ENCODE measurements around the gene FBXL17.

FBXL17 gene

DNA sequence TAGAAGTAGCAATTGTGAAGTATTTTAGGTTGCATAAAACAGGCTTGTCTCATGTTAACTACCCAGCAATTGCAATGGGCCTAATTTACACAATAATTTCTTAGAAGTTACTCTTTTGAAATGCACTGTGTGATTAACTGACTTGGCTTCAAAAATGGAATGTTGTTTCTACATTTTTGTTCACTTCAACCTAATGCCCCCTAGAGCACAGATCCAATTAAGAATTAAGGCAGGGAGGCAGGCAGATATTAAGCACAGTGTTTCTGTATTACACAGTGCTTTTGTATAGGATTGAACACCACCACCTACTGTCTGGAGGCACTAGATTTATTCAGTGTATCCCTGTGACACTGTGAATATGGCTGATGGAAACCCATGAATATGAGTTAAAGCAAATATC lies 302.1 kb downstream of the FBXL17 start:
- no peak for DNase-seq

DNA sequence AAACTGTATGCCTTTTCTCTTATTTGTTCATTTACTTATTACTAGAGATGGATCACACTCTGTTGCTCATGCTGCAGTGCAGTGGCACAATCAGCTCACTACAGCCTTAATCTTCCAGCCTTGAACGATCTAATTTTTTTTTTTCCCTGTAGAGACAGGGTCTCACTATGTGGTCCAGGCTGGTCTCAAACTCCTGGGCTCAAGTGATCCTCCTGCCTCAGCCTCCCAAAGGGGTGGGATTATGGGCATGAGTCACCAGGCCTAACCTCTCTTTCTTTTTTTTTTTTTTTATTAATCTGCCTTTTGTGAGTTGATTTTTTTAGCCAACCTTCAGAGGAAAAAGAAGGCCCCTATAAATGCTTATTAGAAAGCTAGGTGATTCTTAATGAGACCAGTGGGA lies 303.0 kb downstream of the FBXL17 start:
- no peak for DNase-seq

- no peak for DNase-seq
Observed at GRCh38 chr5:108078345-108078744, 303.6 kb downstream of the FBXL17 start.

GRCh38 chr5:108074626-108075025 lies 307.3 kb downstream of the FBXL17 start:
- no peak for DNase-seq

DNA sequence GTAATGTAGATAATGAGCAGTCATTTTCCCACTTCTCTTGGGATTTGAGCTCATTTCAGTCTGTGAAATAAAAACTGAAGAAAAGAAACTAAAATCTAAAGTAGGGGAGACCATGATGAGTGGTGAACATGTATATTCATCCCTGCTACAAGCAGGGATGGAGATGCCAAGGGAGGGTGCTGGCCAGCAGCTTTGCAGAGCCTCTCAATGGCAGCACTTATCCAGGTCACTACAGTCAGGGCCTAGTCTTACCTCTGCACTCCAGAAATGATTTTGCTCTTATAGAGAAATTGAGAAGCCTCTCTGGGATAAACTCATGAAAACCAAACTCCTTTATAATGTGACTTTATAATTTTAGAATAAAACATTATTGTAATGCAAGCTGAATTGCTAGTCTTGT lies 317.6 kb downstream of the FBXL17 start:
- no peak for DNase-seq

DNA sequence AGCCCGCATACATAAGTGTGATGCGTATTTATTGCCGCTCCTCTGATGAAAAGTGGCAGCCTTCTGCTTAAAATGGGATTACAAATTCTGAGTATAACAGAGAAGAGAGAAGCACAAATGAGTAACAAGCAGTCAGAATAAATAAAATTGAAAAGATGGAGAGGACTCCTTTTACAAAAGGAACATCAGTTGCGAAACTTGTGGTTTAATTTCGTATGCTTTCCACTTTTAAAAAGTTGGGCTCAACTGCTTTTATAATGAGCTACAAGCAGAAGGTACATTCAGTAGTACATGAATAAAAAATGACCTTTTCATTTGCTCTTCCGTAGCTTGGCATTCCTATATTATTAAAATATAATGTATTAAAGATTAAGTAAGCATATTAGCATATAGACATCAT lies 320.0 kb downstream of the FBXL17 start:
- no peak for DNase-seq

- no peak for DNase-seq
Observed at GRCh38 chr5:108060340-108060739, 321.6 kb downstream of the FBXL17 start.

GRCh38 chr5:108059334-108059733 lies 322.6 kb downstream of the FBXL17 start:
- DNase-seq, result no peak

DNA sequence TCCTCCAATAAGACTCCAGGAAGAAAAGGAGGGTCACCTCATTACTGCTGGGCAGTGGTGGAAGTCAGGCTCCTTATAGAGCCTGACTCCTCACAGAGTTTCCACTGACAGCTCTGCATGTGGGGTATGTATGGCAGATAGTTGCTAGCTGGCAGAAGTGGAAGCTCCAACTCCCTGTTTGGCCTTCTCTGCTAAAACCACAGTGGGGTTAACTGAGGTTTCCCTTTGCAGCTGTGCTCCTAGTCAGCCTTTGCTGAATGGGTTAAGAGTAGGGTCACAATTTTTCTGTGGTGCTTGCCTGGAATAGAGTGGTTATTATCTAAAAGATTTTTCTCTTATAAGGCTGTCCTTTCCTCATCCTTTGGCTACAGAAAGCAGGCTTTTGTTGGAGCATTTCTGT lies 327.5 kb downstream of the FBXL17 start:
- no peak for DNase-seq

DNA sequence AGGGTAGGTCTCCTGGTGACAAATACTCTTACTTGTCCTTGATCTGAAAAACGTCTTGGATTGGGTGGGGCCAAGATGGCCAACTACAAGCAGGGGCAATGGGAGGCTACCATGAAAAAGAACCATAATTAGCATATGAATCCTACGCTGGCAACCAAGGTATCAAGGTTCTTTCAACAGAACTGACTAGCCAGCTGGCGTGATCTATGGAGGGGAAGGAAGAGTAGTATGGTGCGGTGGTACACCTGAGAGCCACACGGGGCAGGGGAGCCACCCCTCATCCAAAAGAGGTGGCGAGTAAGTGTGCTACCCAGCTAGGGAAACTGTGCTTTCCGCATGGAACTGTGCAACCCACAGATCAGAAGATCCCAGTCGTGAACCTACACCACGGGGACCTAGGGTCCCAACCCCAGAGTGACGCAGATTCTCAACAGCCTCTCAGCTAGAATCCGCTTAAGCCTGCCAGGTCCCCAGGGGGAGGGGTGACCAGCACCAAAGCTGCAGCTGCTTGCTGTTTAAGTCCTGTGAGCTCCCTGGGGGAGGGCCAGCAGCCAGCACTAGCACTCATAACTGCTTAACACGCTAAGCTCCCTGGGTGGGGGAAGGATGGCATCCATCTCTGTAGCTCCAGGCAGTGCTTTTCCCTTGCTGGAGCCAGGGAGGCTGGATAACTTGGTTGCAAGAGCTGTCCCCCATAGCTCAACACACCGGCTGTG lies 334.8 kb downstream of the FBXL17 start:
- DNase-seq, result no peak

DNA sequence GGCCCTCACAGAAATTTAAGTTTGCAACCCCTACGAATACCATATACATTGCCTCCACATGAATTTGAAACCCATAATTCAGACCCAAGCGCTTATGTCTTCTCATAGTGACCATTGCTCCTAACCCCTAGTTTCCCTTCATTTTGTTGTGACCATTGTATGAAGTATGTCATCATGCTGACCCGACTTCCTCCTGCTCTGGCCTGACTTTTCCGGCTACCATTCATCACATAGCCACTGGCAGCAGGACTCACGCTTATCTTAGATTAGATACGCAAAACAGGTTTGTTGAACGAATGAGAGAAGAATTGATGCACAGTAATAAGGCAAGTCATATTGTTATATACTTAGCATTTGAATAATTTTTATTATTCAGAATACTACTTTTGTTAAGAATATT lies 345.4 kb downstream of the FBXL17 start:
- DNase-seq, result no peak

DNA sequence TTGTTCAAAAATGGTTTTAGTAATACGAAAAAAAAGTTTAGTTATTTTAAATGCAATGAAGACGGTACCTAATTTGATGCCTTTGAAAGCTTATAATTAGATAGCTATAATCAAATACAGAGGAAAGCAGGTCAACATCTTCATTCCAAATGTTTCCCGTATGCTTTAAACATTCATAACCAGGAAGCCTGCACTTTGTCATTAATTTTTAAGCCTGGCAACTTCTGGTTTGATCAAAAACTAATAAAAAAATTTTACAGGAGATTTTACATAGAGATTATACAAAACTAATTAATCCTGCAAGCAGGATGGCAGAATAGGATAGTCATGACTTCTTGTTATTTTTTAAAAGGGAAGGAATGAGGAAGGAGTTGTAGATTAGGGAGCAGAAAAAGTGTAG lies 353.0 kb downstream of the FBXL17 start:
- DNase-seq, result no peak

GRCh38 chr5:108028412-108028811 lies 353.5 kb downstream of the FBXL17 start:
- no peak for DNase-seq

DNA sequence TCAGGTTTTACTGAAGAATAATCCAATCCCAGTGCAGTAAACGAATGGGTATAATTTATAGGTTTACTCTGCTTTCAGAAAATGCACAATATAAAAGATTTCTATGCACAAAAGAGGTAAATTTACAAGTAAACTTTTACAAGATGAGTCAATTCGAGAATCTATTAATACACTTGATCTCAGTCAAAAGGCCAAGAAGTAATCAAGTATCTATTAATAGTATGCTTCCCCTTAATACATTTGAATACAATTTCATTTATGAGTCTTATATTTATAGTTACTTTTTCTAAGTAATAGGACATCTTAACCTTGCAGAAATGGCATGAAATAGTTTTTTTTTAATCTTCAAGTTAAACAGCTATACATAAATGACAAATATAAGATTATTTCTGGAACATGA lies 355.9 kb downstream of the FBXL17 start:
- no peak for DNase-seq

- no peak for DNase-seq
Observed at GRCh38 chr5:108024986-108025385, 356.9 kb downstream of the FBXL17 start.

GRCh38 chr5:108016101-108016500 lies 365.8 kb downstream of the FBXL17 start:
- no peak for DNase-seq

DNA sequence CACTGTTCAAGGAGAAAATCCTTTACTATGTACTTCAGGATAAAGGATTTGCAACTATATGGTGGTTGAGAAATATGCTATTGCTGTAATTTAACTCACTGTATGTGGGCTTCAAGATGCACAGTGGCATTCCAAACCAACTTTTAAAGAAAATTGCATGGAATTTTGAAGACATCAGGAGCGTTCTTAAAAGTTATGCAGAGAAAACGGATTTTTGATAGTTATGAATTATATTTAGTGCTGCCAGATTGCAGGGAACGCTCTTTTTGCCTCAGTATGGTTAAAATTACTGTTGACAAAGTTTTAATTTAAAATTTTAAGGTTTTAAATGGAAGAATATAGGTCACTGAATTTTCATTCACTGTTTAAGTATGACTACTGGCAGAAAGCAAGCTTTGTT lies 375.1 kb downstream of the FBXL17 start:
- no peak for DNase-seq

DNA sequence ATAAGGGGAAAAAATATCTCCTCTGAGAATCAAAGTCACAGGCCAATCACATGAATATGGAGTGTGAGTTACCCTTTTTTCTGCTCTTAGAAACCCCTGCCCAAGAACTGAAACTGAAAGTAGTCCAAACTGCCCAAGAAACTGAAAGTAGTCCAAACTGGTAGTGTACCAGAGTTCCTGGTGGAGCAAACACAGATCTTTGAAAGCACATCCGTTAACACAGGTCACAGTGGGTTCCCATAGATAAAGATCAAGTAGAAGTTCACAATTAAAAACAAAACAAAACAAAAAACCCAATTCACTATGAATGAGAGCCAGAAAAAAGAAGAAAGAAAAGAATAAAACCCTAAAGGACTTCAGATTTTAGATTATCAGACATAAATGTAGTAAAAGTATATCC lies 378.7 kb downstream of the FBXL17 start:
- no peak for DNase-seq

DNA sequence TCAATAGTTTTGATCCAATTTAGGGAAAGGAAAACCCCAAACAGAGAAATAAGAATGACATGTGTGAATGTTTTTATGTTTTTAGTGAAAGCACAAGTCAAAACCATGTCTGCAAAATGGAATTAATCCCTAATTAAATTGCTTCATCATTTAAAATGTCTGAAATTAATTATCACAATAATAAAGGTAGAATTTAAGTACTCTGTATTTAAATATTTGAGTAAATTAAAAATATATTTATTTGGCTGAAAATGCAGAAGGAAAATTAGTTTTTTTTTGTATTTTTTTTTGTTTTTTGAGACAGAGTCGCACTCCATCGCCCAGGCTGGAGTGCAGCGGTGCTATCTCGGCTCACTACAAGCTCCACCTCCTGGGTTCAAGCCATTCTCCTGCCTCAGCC lies 380.7 kb downstream of the FBXL17 start:
- no peak for DNase-seq

- no peak for DNase-seq
Observed at GRCh38 chr5:107997338-107997980, 384.4 kb downstream of the FBXL17 start.

GRCh38 chr5:107993341-107993740 lies 388.6 kb downstream of the FBXL17 start:
- no peak for DNase-seq

- no peak for DNase-seq
Observed at GRCh38 chr5:107990881-107991810, 390.8 kb downstream of the FBXL17 start.

DNA sequence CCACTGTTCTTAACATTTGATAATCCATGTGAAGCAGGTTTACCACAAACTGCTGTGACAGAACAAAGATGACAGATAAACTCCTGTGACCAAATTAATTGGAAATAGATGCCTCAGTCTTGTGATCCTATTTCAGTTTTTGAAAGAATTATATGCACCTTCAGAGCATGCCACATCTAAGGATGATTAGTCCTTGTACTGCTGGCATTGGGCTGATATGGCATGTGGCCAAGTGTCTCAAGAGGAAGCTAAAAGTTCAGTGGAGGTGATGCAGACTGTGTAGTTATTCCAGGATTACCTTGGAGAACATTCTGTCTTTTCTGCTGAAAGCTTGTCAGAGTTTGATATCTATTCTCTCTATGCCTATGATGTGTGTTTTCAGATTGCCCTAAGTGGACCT lies 396.8 kb downstream of the FBXL17 start:
- no peak for DNase-seq

All from NCI-H187 treated with DMSO at 0.1 percent for 48 hours (cell line).